ENCODE measurements around the gene IGF2BP2.

Gene IGF2BP2

DNA sequence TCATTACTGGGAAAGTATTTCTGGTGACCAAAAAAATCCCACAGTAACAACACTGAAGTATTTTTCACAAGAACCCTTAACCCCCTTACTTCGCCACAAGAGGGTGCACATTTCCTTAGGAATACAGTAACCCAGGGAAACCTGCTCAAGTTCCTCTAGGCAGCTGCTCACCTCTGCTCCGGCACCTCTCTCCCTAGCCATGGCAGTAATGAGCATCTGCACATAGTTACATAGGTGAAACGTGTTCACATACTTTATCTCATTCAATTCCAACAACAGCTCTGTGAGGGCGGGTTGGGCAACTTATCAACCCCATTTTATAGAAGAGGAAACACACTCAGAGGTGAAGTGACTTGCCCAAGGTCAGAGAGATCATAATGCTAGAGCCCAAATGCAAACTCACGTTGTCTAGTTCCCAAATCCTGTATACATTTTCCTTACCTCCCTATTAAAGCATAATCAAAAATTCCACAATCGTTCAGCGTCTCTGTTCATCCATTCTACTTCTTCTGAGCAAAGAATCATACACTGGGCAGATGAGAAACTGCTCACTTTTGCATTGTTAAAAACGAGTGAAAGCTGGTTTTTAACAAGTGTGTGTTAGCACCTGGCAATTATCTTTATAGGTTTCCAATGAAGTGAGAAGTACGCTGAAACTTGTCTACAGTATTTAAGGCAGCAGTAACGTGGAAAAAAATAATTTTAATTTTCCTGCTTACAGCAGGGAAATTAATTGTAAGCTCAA is 90.7 kb downstream of the IGF2BP2 start:
- H3K4me3 ChIP-seq (ENCODE audit: low read length), result no peak overlapping the region
- no peak for TF ChIP-seq ZNF274 (IDR thresholded peaks at IDR 0.05; ENCODE audit: low read depth, low read length)

DNA sequence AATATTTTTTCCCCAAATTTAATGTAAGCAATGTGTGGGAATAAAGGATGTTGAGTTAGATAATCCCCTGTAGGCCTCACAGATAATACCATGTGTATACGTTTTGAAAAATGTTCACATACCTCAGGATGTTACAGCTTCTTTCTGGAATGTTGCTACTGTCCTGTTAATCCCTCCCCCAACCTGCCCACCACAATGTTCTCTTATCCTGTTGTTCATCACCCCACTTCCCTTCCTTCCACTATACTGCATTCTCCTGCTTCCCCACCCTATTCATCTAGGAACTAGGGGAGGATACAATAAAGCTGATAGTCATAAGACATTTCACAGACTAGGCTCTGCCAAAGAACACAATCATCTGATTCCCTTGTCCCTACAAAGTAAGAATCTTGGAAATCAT is 92.1 kb downstream of the IGF2BP2 start:
- TF ChIP-seq ZNF274 (IDR thresholded peaks at IDR 0.05; ENCODE audit: low read depth, low read length), result no peak
- no peak overlapping the region for H3K4me3 ChIP-seq (ENCODE audit: low read length)

DNA sequence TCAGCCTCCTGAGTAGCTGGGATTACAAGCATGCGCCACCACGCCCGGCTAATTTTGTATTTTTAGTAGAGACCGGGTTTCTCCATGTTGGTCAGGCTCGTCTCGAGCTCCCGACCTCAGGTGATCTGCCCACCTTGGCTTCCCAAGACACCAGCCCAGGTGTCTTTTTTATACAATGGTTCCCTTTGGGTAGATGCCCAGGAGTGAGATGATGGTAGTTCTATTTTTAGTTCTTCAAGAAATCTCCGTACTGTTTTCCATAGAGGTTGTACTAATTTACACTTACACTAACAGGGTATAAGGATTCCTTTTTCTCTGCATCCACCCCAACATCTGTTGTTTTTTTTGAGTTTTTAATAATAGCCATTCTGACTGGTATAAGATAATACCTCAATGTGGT is 94.3 kb downstream of the IGF2BP2 start:
- H3K4me3 ChIP-seq (ENCODE audit: low read length), result no peak overlapping the region
- no peak for TF ChIP-seq ZNF274 (IDR thresholded peaks at IDR 0.05; ENCODE audit: low read depth, low read length)

GRCh38 chr3:185729337-185730055 is 95.3 kb downstream of the IGF2BP2 start:
- H3K4me3 ChIP-seq (ENCODE audit: low read length), result no peak overlapping the region
- no peak for TF ChIP-seq ZNF274 (IDR thresholded peaks at IDR 0.05; ENCODE audit: low read depth, low read length)

- TF ChIP-seq ZNF274 (IDR thresholded peaks at IDR 0.05; ENCODE audit: low read depth, low read length), result no peak
- no peak overlapping the region for H3K4me3 ChIP-seq (ENCODE audit: low read length)
Observed at GRCh38 chr3:185728630-185729336, 96.1 kb downstream of the IGF2BP2 start.

- no peak overlapping the region for H3K4me3 ChIP-seq (ENCODE audit: low read length)
- no peak for TF ChIP-seq ZNF274 (IDR thresholded peaks at IDR 0.05; ENCODE audit: low read depth, low read length)
Observed at GRCh38 chr3:185727873-185728272, 97.0 kb downstream of the IGF2BP2 start.

- no peak overlapping the region for H3K4me3 ChIP-seq (ENCODE audit: low read length)
- no peak for TF ChIP-seq ZNF274 (IDR thresholded peaks at IDR 0.05; ENCODE audit: low read depth, low read length)
Observed at GRCh38 chr3:185726254-185726967, 98.4 kb downstream of the IGF2BP2 start.

GRCh38 chr3:185724761-185725160 is 100.1 kb downstream of the IGF2BP2 start:
- H3K4me3 ChIP-seq (ENCODE audit: low read length), result no peak overlapping the region
- no peak for TF ChIP-seq ZNF274 (IDR thresholded peaks at IDR 0.05; ENCODE audit: low read depth, low read length)

- H3K4me3 ChIP-seq (ENCODE audit: low read length), result no peak overlapping the region
- no peak for TF ChIP-seq ZNF274 (IDR thresholded peaks at IDR 0.05; ENCODE audit: low read depth, low read length)
Observed at GRCh38 chr3:185724251-185724650, 100.6 kb downstream of the IGF2BP2 start.

DNA sequence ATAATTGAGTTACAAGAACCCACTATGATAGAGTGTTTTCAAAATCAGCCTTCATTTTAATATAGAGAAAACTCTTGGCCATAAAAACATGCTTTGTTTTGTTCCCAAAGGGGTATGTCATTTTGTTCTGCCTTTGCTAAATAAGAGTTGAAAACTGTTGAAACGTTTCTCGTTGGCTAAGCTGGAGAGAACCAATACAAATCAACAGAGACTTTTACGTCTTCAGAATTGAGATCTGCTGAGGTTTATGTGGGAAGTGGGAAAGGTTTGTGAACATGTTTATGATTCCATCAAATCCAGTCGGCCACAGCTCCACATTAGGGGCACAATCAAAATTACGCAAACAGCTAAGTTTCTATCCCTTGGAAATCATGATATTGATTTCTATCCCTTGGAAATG is 102.0 kb downstream of the IGF2BP2 start:
- H3K4me3 ChIP-seq (ENCODE audit: low read length), result no peak overlapping the region
- no peak for TF ChIP-seq ZNF274 (IDR thresholded peaks at IDR 0.05; ENCODE audit: low read depth, low read length)

DNA sequence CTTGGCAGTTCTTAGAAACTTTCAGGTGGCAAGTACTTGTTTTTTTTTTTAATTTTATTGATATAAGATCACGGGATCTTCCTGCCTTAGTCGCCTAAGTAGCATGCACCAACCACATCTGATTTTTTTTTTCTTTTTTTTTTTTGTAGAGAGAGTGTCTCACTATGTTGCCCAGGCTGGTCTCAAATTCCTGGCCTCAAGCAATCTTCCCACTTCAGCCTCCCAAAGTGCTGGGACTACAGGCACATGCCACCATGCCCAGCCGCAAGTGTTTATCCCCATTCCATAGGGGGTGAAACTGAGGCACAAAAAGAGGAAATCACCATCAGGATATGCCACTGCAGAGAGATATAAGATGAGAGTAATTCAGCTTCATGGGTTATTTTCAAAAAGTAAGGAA is 102.9 kb downstream of the IGF2BP2 start:
- no peak for TF ChIP-seq ZNF274 (IDR thresholded peaks at IDR 0.05; ENCODE audit: low read depth, low read length)
- no peak overlapping the region for H3K4me3 ChIP-seq (ENCODE audit: low read length)

DNA sequence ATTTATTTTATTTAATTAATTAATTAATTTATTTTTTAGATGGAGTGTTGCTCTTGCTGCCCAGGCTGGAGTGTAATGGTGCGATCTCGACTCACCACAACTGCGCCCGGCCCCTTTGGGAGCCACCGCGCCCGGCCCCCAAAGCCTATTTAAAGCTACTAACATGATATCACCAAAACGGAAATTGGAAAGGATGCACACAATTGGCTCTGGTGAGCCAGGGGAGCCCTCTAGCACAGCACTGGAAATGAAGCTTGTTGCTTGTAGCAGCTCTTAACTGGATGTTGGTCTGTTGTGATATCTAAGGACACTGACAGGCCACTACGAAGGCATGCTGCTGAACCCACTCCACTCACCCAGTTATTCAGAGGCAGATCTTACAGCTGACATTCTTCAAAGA is 104.5 kb downstream of the IGF2BP2 start:
- no peak for TF ChIP-seq ZNF274 (IDR thresholded peaks at IDR 0.05; ENCODE audit: low read depth, low read length)

GRCh38 chr3:185718736-185719593 is 105.9 kb downstream of the IGF2BP2 start:
- no peak overlapping the region for H3K4me3 ChIP-seq (ENCODE audit: low read length)
- no peak for TF ChIP-seq ZNF274 (IDR thresholded peaks at IDR 0.05; ENCODE audit: low read depth, low read length)

More for the DNA sequence above, 104.5 kb downstream of the IGF2BP2 start:
- H3K4me3 ChIP-seq (ENCODE audit: low read length), result no peak overlapping the region
